Central memory CD4-positive, alpha-beta T cell (primary cell): ENCODE data around the gene SCYGR4.
"Not testable (repeated sequence)": the region's sequence is repeated elsewhere in the genome, so short reads cannot be mapped to it uniquely, and the experiment has no call there.

Source experiments
- DNase-seq: peaks from one replicate; pipeline ENCODE4 v3.0.0; 2022
- total RNA-seq, 3 experiments: gene quantifications; one replicate each; lab custom pipeline; 2026; lab: John Stamatoyannopoulos, UW

The SCYGR4 gene
- total RNA-seq: 0 reads per million in 3 experiments

- no peak for DNase-seq
Observed at GRCh38 chr2:227617316-227618230, at the start of gene SCYGR4. SCYGR4 (plus strand) TSS chr2:227617498; CDS start chr2:227617498, 0 bp downstream.

GRCh38 chr2:227568852-227569169, 48.5 kb upstream of the SCYGR4 start:
- DNase-seq: no peak

- DNase-seq: no peak
Observed at GRCh38 chr2:227570615-227571014, 46.7 kb upstream of the SCYGR4 start.

- DNase-seq: no peak
Observed at GRCh38 chr2:227576110-227576509, 41.2 kb upstream of the SCYGR4 start.

GRCh38 chr2:227576812-227577211, 40.5 kb upstream of the SCYGR4 start:
- no peak for DNase-seq

- DNase-seq: no peak
Observed at GRCh38 chr2:227577555-227577954, 39.7 kb upstream of the SCYGR4 start.

GRCh38 chr2:227578642-227579041, 38.7 kb upstream of the SCYGR4 start:
- no peak for DNase-seq

GRCh38 chr2:227579791-227580190, 37.5 kb upstream of the SCYGR4 start:
- DNase-seq: no peak

GRCh38 chr2:227582369-227582768, 34.9 kb upstream of the SCYGR4 start:
- DNase-seq: no peak

GRCh38 chr2:227592694-227593387, 24.5 kb upstream of the SCYGR4 start:
- DNase-seq: no peak

GRCh38 chr2:227595797-227596196, 21.5 kb upstream of the SCYGR4 start:
- no peak for DNase-seq

GRCh38 chr2:227597036-227597435, 20.3 kb upstream of the SCYGR4 start:
- no peak for DNase-seq

- DNase-seq: no peak
Observed at GRCh38 chr2:227597998-227598397, 19.3 kb upstream of the SCYGR4 start.

- not testable (repeated sequence) for DNase-seq
Observed at GRCh38 chr2:227598835-227599503, 18.3 kb upstream of the SCYGR4 start, which contains the start of gene SCYGR2. SCYGR2 (plus strand) TSS chr2:227598893; CDS start chr2:227598893, 0 bp downstream.

GRCh38 chr2:227602358-227602757, 14.9 kb upstream of the SCYGR4 start:
- DNase-seq: no peak

- DNase-seq: no peak
Observed at GRCh38 chr2:227606476-227606875, 10.8 kb upstream of the SCYGR4 start.

GRCh38 chr2:227607941-227608340, 9.4 kb upstream of the SCYGR4 start:
- no peak for DNase-seq

- DNase-seq: no peak
Observed at GRCh38 chr2:227608561-227609338, 8.5 kb upstream of the SCYGR4 start.

GRCh38 chr2:227610123-227610522, 7.2 kb upstream of the SCYGR4 start:
- no peak for DNase-seq

GRCh38 chr2:227612546-227613271, 4.6 kb upstream of the SCYGR4 start:
- no peak for DNase-seq

GRCh38 chr2:227613272-227613660, 4.0 kb upstream of the SCYGR4 start:
- no peak for DNase-seq

- DNase-seq: no peak
Observed at GRCh38 chr2:227614246-227614645, 3.1 kb upstream of the SCYGR4 start.
